T follicular helper cell (primary cell): ENCODE measurements around the gene PNMT.

Experiments
- DNase-seq: peaks from one replicate; pipeline ENCODE4 v3.0.0-alpha.2; 2020; ENCODE audit warnings: low read depth

The PNMT gene

GRCh38 chr17:39633570-39634183 lies 34.6 kb upstream of the PNMT start:
- DNase-seq, result no peak

- no peak for DNase-seq
Measured at GRCh38 chr17:39634384-39634871, 33.8 kb upstream of the PNMT start.

- DNase-seq, result no peak
Measured at GRCh38 chr17:39635614-39636176, 32.6 kb upstream of the PNMT start.

GRCh38 chr17:39636587-39636926 lies 31.7 kb upstream of the PNMT start:
- DNase-seq, result no peak

- peak; percentile 82 for DNase-seq
Measured at GRCh38 chr17:39636927-39637736, 31.1 kb upstream of the PNMT start, which contains the start of gene STARD3. STARD3 (plus strand) TSS chr17:39637144; CDS start chr17:39653532, 16,388 bp downstream.

GRCh38 chr17:39638317-39638716 lies 29.9 kb upstream of the PNMT start:
- DNase-seq, result no peak

GRCh38 chr17:39639043-39639442 lies 29.2 kb upstream of the PNMT start:
- DNase-seq, result no peak

- no peak for DNase-seq
Measured at GRCh38 chr17:39639566-39640458, 28.4 kb upstream of the PNMT start.

GRCh38 chr17:39640591-39641031 lies 27.6 kb upstream of the PNMT start:
- DNase-seq, result no peak

GRCh38 chr17:39641097-39641496 lies 27.2 kb upstream of the PNMT start:
- no peak for DNase-seq

GRCh38 chr17:39641883-39642282 lies 26.4 kb upstream of the PNMT start:
- no peak for DNase-seq

- no peak for DNase-seq
Measured at GRCh38 chr17:39642291-39643074, 25.8 kb upstream of the PNMT start.

- no peak for DNase-seq
Measured at GRCh38 chr17:39643271-39643670, 25.0 kb upstream of the PNMT start.

GRCh38 chr17:39647256-39647655 lies 21.0 kb upstream of the PNMT start:
- no peak for DNase-seq

- no peak for DNase-seq
Measured at GRCh38 chr17:39648616-39649366, 19.5 kb upstream of the PNMT start.

GRCh38 chr17:39650121-39650579 lies 18.1 kb upstream of the PNMT start:
- DNase-seq, result no peak

GRCh38 chr17:39651923-39652586 lies 16.2 kb upstream of the PNMT start:
- DNase-seq, result no peak

- DNase-seq, result no peak
Measured at GRCh38 chr17:39652587-39653315, 15.5 kb upstream of the PNMT start.

- DNase-seq, result no peak
Measured at GRCh38 chr17:39653316-39653661, 15.0 kb upstream of the PNMT start.
